ENCODE data around the gene KIF6. TPM values are rescaled to one million over a fixed set of nuclear protein-coding genes. Genes with fewer than 3 reads are reported as not detected.

The KIF6 gene
- total RNA-seq, 4 donors from 2014 or later = 0.26 to 1.8 (median 1.6) TPM; not detected in 1

GRCh38 chr6:39417440-39417839 lies 307.8 kb downstream of the KIF6 start:
- Histone ChIP-seq H3K27me3 (no peaks in the 10 kb centered on the region), H3K27ac (no peak overlapping the region), H3K36me3 (no peaks in the 10 kb centered on the region), H3K4me1 (no peaks in the 10 kb centered on the region), H3K9me3 (no peaks in the 10 kb centered on the region), H3K4me3 (no peak overlapping the region)
- no peak for DNase-seq
- intact Hi-C loops (cut with DNase I; ENCODE audit: low total_unique reads) = no loop called here
- TF ChIP-seq CTCF (IDR thresholded peaks at IDR 0.05) = no peak
- no peak for TF ChIP-seq POLR2A (IDR thresholded peaks at IDR 0.05)

GRCh38 chr6:39416728-39417127 lies 308.5 kb downstream of the KIF6 start:
- no peak for DNase-seq
- no peak overlapping the region for H3K4me3 ChIP-seq
- intact Hi-C loops (cut with DNase I; ENCODE audit: low total_unique reads) = no loop called here
- H3K27me3 ChIP-seq = no peaks in the 10 kb centered on the region
- no peaks in the 10 kb centered on the region for H3K36me3 ChIP-seq
- no peak overlapping the region for H3K27ac ChIP-seq
- TF ChIP-seq POLR2A (IDR thresholded peaks at IDR 0.05) (no peak), CTCF (IDR thresholded peaks at IDR 0.05) (no peak)
- no peaks in the 10 kb centered on the region for H3K9me3 ChIP-seq
- no peaks in the 10 kb centered on the region for H3K4me1 ChIP-seq

GRCh38 chr6:39416026-39416425 lies 309.2 kb downstream of the KIF6 start:
- no peak overlapping the region for H3K27ac ChIP-seq
- H3K9me3 ChIP-seq = no peaks in the 10 kb centered on the region
- H3K4me1 ChIP-seq = no peaks in the 10 kb centered on the region
- TF ChIP-seq CTCF (IDR thresholded peaks at IDR 0.05) = no peak
- TF ChIP-seq POLR2A (IDR thresholded peaks at IDR 0.05) = no peak
- no peak overlapping the region for H3K4me3 ChIP-seq
- no peaks in the 10 kb centered on the region for H3K36me3 ChIP-seq
- DNase-seq = no peak
- intact Hi-C loops (cut with DNase I; ENCODE audit: low total_unique reads) = no loop called here
- H3K27me3 ChIP-seq = no peaks in the 10 kb centered on the region

- no peak for DNase-seq
- H3K36me3 ChIP-seq = no peaks in the 10 kb centered on the region
- intact Hi-C loops (cut with DNase I; ENCODE audit: low total_unique reads) = no loop called here
- H3K27me3 ChIP-seq = no peaks in the 10 kb centered on the region
- no peak overlapping the region for H3K4me3 ChIP-seq
- no peak for TF ChIP-seq CTCF (IDR thresholded peaks at IDR 0.05)
- no peak for TF ChIP-seq POLR2A (IDR thresholded peaks at IDR 0.05)
- no peaks in the 10 kb centered on the region for H3K9me3 ChIP-seq
- no peak overlapping the region for H3K27ac ChIP-seq
- no peaks in the 10 kb centered on the region for H3K4me1 ChIP-seq
These were observed 309.7 kb downstream of the KIF6 start for GRCh38 chr6:39415482-39415881.

GRCh38 chr6:39411465-39411864 lies 313.7 kb downstream of the KIF6 start:
- H3K27ac ChIP-seq = no peak overlapping the region
- H3K9me3 ChIP-seq = no peaks in the 10 kb centered on the region
- no peaks in the 10 kb centered on the region for H3K4me1 ChIP-seq
- TF ChIP-seq CTCF (IDR thresholded peaks at IDR 0.05) (no peak), POLR2A (IDR thresholded peaks at IDR 0.05) (no peak)
- H3K4me3 ChIP-seq = no peak overlapping the region
- no peak for DNase-seq
- H3K36me3 ChIP-seq = no peaks in the 10 kb centered on the region
- no peaks in the 10 kb centered on the region for H3K27me3 ChIP-seq
- intact Hi-C loops (cut with DNase I; ENCODE audit: low total_unique reads) = no loop called here

All from uterus (tissue), 4 donors.